Measurements from ENCODE around the gene LPA. TPM values are rescaled to one million over a fixed set of nuclear protein-coding genes. Genes with fewer than 3 reads are reported as not detected.

Gene LPA
- total RNA-seq, 1 donor from 2014 or later = 0.24 TPM

DNA sequence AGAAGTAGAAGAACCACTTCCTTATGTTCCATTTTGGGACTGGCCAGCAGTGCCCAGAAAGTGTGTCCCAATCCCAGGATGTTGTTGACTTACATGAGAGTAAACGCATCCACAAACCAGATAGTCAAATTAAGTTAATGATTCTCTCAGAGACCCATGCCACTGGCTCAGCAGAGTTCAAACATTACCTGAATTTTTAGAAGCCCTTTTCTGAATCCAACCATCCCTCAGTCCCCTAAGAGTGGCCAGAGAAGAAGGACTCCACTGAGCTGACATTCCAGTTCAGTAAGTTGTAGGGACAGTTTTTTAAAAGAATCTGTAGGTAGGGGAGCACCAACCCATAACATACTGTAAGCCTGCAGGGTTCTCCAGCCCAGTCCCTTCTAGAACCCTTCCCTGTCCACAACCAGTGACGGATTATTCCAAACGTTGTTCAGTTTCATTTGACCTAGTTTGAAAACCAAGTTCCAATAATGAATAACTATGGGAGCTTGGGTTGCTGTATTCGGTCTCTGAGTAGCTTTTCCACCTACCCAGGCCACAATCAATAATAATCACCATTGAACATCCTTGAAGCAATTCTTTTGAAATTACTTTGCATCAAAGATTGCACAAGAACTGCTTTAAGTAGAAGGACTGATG, 153.0 kb downstream of the LPA start:
- ATAC-seq = no peak

DNA sequence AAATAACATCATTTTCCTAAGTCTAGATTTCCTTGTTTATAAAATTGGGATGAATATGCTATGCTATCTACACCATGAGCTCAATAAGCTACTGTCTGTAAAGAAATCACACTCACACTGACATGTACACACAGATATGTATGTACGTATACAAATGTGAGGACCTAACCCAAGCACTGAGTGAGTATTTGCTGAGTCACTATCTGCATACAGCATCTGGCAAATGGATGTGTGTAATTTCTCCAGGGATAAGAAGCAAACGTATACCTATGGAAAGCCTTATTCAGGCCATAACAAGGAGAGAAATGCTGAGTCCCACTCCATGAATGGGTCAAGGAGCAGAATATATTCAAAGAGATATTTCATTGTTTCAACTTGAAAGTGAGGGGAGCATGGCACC, 153.9 kb downstream of the LPA start:
- ATAC-seq = no peak

DNA sequence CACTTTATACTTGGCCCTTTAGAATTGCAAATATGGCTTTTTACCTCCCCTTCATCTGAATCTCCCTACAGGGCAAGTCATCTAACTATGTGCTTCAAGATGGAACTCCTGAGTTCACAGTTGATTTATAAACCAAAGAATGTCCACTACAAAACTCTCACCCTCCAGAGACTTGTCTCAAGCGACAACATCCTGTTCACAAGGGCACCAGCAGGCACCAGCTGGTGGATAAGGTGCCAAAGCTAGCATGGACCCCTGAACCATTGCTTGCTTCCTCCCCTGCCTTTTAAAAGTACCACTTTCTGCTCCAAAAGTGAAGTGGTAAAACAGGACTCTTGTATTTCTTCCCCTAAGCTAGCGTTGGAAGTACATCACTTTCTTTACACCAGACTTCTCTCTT, 154.5 kb downstream of the LPA start:
- ATAC-seq = no peak

DNA sequence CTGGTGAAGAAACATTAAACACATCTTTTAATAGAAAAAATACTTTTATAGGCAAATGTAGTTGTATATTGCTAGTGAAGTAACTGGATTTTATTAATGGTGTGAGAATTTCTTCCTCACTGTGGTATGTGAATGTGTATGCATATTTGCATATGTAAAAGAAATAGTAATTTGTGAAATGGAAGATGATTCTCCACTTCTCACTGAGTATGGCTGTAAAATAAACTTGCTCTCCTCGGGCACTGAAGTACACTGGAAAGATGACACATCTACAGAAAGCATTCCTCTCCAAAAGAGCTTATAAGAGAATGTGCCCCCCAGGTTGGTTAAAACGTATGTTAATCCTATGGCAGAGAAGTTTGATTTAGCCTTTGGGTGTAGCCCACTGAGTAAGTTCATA, 155.5 kb downstream of the LPA start:
- no peak for ATAC-seq

DNA sequence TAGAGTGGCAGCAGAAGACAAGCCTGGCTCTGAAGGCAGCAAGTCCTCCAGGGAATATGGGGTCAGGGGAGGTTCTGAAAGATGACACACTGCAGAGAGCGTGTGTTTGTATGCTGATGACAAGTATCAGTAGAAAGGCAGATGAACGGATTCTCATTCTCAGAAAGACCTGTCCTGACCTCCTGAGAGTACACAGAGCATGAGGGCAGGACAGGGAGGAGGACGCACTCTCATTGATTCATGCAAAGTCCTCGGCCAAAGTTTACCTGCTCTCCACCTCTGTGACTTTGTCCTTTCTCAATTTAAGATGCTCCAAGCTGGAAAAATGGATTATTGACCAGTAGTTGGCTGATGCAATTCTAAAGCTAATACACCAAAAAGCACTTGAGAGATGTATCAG, 156.7 kb downstream of the LPA start:
- no peak for ATAC-seq

DNA sequence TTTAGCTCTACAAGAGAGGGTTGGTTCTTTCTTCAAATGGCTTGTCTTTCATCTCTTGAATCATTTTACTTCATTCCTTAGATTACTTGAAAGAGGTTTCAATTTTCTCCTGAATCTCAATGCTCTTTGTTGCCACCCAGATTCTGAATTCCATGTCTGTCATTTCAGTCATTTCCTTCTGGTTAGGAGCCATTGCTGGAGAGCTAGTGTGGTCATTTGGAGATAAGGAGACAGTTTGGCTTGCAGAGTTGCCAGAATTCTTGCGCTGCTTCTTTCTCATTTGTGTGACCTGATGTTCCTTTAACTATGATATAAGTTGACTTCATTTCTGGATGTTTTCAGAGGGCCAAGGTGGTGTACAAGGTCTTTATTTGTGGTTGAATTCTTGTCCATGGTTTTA, 158.1 kb downstream of the LPA start:
- ATAC-seq = no peak

DNA sequence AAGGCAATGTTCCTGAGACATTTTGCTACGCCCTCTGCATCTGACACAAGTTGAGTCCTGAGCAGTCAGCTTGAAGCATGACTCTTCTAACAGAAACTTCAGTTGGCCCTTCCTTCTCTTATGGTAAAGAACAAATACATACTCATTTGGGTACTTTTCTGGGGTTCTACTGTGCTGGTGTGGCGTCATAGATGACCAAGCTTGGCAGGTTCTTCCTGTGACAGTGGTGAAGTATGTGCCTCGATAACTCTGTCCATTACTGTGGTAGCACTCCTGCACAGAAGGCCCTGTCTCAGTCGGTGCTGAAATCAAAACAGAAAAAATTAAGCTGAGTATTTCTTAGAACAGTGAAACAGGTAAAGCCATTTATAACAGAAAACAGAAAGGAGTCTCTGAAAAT, 163.4 kb downstream of the LPA start:
- ATAC-seq = no peak

DNA sequence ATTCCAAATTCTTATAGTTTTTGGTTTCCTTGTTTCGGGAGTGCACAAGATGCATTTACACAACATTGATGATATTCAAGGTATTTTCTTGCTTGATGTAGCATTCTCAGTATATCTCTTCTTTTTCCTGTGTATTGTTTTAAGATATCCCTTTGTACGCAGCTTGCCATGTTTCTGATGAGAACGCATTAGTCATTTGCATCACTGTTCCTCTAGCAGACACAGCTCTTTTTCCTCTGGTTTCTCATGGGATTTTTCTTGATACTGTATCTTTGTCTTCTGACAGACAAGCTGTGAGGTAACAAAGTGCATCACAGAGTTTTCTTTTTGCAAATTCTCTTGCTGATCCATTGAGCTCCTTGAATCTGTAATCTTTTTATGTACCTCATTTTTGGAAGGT, 169.5 kb downstream of the LPA start:
- ATAC-seq = no peak

DNA sequence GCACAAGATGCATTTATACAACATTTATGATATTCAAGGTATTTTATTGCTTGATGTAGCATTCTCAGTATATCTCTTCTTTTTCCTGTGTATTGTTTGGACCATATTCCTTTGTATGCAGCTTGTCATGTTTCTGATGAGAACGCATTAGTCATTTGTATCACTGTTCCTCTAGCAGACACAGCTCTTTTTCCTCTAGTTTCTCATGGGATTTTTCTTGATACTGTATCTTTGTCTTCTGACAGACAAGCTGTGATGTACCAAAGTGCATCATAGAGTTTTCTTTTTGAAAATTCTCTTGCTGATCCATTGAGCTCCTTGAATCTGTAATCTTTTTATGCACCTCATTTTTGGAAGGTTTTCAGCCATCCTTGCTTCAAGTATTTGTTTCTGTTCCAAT, 175.0 kb downstream of the LPA start:
- ATAC-seq = no peak

DNA sequence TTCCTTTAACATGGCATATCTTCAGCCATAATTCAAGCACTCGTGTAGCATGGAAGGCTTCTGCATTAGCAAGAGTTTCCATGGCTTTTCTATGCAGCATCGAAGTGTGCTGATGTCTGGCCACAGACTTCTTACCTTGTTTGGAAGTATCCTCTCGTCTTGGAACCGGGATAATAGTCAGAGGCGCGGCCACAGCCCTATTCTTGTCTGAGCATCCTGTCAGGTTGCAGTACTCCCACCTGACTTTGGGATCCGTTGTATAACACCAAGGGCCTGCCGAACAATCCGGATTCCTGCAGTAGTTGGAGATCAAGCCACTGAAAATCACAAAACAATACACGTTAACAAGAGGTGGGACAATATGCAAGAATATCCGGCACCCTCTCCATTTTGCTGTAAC, 177.0 kb downstream of the LPA start:
- ATAC-seq = no peak

Other genes with a start within 250 kb of the LPA start
- gene PLG, start 38.0 kb upstream of the LPA start, total RNA-seq = 0.12 TPM

Data from esophagus mucosa (tissue), 1 donor.